Uterus (tissue), 4 donors: ENCODE results near the gene PDCD1. TPM values are rescaled to one million over a fixed set of nuclear protein-coding genes. Genes with fewer than 3 reads are reported as not detected.

ENCODE experiments used
- DNase-seq, 2 donors: peaks; one replicate each; pipeline ENCODE4 v3.0.0-alpha.2; 2019 to 2020
- H3K27ac ChIP-seq, 2 donors: fragments of 200-600 bp; sonication (generic); 1 replicate in 1 of 2; 2 replicates in 1 of 2; pipeline ENCODE4 v1.5.1; 2016 to 2018
- H3K27me3 ChIP-seq, 2 donors: fragments of 200-600 bp; sonication (generic); one replicate each; pipeline ENCODE4 v1.5.1; 2018 to 2019; ENCODE audit warnings: control low read depth in 1 of 2
- H3K36me3 ChIP-seq, 2 donors: fragments of 200-600 bp; sonication (generic); one replicate each; pipeline ENCODE4 v1.5.1; 2019; ENCODE audit warnings: control low read depth in 1 of 2
- H3K4me1 ChIP-seq, 2 donors: fragments of 200-600 bp; sonication (generic); one replicate each; pipeline ENCODE4 v1.5.1; 2018 to 2019; ENCODE audit warnings: control low read depth in 1 of 2
- H3K4me3 ChIP-seq, 2 donors: fragments of 200-600 bp; sonication (generic); 1 replicate in 1 of 2; 2 replicates in 1 of 2; pipeline ENCODE4 v1.5.1; 2018 to 2019; ENCODE audit warnings: mild to moderate bottlenecking in 1 of 2
- H3K9me3 ChIP-seq, 2 donors: fragments of 200-600 bp; sonication (generic); one replicate each; pipeline ENCODE4 v1.5.1; 2019; ENCODE audit warnings: control low read depth in 1 of 2
- CTCF ChIP-seq, 4 experiments: fragments of 200-600 bp in 2 of 4; fragments of 450-650 bp in 2 of 4; sonication (generic) in 2 of 4; IDR thresholded peaks; one replicate each; pipeline ENCODE4 v1.5.1; 2016 to 2019; ENCODE audit warnings: antibody characterized with exemption in 4 of 4, mild to moderate bottlenecking in 2 of 4, moderate library complexity in 1 of 4
- POLR2A ChIP-seq, 2 donors: fragments of 450-650 bp; IDR thresholded peaks; one replicate each; pipeline ENCODE4 v1.6.1; 2016; ENCODE audit warnings: antibody characterized with exemption in 2 of 2, mild to moderate bottlenecking in 1 of 2, moderate library complexity in 1 of 2
- intact Hi-C: fragments of 100-400 bp; cut with DNase I; formaldehyde crosslinking; loops from one replicate; pipeline ENCODE4 v1.15.1; 2023; ENCODE audit warnings: low total_unique reads
- total RNA-seq, 4 donors: library from RNA; depleted of rRNA in 3 of 4; stranded (reverse); fragments of >200 nt in 3 of 4; gene quantifications; one replicate each; pipeline versions ENCODE4 v1.1.0 to v1.2.4, GENCODE V29; 2014 to 2023
- donor health status: DM: yes; HTN: yes; CAD: no.

PDCD1 gene
- total RNA-seq, 4 donors from 2014 or later, result 0.21 TPM; not detected in 3

DNA sequence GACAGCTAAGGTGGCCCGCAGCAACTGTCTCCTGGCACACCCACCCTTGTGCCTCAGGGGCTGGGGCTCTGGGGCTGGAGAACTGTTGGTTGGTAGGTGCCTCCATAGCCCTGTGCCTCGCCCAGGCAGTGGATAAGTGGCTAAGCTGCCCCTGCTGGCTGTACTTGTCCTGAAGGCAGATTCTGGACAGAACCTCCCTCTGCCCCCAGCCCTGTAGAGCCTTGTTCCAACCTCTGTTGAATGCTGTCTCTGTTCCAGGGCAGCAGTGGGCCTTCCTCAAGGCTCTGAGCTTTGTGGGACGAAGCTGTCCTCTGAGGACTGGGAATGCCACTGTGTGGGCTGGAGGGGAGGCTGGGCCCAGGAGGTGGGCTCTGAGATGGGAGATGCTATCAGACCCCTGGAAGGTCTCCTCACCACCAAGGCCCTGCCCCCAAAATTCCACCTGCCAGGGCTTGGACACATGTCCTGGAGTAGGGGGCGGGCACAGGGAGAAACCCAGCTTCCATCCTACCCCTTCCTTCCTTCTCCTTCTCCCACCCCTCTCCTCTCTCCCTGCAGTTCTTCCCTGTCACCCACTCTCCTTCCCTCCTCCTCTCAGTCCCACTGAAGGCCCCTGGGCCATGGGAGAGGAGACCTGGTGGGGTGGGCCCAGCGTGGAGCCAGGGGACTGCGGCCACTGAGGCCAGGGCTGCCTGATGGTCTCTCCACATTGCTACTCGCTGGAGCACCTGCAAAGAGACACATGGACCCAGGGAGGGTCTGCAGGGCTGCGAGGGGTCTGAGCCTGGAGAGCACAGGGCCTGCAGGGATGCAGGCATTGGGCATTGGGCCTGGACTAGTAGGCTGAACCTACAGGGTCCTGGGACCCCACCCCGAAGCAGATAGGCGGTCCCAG, 1.7 kb upstream of the PDCD1 start:
- Histone ChIP-seq H3K27me3 (peaks cover 0 to 5% of the 10 kb centered on the region in 2 donors), H3K27ac (peak overlapping the region; percentile 95 to 96), H3K9me3 (no peaks in the 10 kb centered on the region), H3K4me1 (peaks cover 0 to 14% of the 10 kb centered on the region in 2 donors), H3K36me3 (no peaks in the 10 kb centered on the region), H3K4me3 (peak overlapping the region; percentile 6 to 31)
- intact Hi-C loops, result no loop called here
- DNase-seq, result peak in 1 of 2 donors; percentile 34
- no peak for TF ChIP-seq POLR2A (IDR thresholded peaks at IDR 0.05)
- no peak for TF ChIP-seq CTCF (IDR thresholded peaks at IDR 0.05)

GRCh38 chr2:241859436-241860183, 916 bp upstream of the PDCD1 start:
- intact Hi-C loops, result no loop called here
- TF ChIP-seq CTCF (IDR thresholded peaks at IDR 0.05), result peak in 2 of 4 experiments; percentile 38
- peak in 1 of 2 donors; percentile 37 for TF ChIP-seq POLR2A (IDR thresholded peaks at IDR 0.05)
- peak; percentile 75 to 76 for DNase-seq
- no peaks in the 10 kb centered on the region for H3K36me3 ChIP-seq
- peak overlapping the region; percentile 95 to 96 for H3K27ac ChIP-seq
- no peaks in the 10 kb centered on the region for H3K9me3 ChIP-seq
- no peaks in the 10 kb centered on the region for H3K27me3 ChIP-seq
- H3K4me3 ChIP-seq, result peak overlapping the region; percentile 6 to 31
- peaks cover 0 to 14% of the 10 kb centered on the region in 2 donors for H3K4me1 ChIP-seq

DNA sequence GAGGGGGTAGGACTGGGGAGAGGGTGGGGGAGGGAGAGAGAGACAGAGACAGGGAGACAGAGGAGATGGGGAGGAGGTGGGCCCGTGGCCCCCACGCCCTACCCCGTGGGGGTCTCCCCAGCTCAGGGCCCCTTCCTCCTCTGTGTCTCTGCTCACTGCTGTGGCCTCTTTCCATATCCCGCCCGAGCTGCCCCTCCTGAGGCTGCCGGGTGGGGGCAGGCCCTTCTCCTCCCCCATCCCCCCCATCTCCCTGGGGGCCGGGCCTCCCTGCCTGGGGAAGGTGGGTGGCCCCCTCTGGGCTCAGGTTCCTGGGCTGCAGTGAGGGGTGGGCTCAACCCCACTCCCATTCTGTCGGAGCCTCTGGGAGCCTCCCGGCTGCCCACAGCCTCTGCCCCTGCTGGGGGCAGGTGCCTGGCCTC, 332 bp upstream of the PDCD1 start:
- DNase-seq, result no peak
- no peaks in the 10 kb centered on the region for H3K9me3 ChIP-seq
- intact Hi-C loops, result no loop called here
- no peak for TF ChIP-seq POLR2A (IDR thresholded peaks at IDR 0.05)
- TF ChIP-seq CTCF (IDR thresholded peaks at IDR 0.05), result no peak
- H3K4me3 ChIP-seq, result no peak overlapping the region
- H3K27me3 ChIP-seq, result no peaks in the 10 kb centered on the region
- H3K36me3 ChIP-seq, result no peaks in the 10 kb centered on the region
- peaks cover 0 to 14% of the 10 kb centered on the region in 2 donors for H3K4me1 ChIP-seq
- H3K27ac ChIP-seq, result peak overlapping the region; percentile 95 to 96

GRCh38 chr2:241857572-241858121, 1.0 kb downstream of the PDCD1 start:
- intact Hi-C loops, result no loop called here
- Histone ChIP-seq H3K36me3 (no peaks in the 10 kb centered on the region), H3K27ac (no peak overlapping the region), H3K4me1 (peaks cover 0 to 14% of the 10 kb centered on the region in 2 donors), H3K27me3 (no peaks in the 10 kb centered on the region), H3K4me3 (no peak overlapping the region), H3K9me3 (no peaks in the 10 kb centered on the region)
- peak in 1 of 2 donors; percentile 15 for DNase-seq
- TF ChIP-seq CTCF (IDR thresholded peaks at IDR 0.05), result no peak
- no peak for TF ChIP-seq POLR2A (IDR thresholded peaks at IDR 0.05)
